HCT116 (cell line): ENCODE results near the gene PRKCH.
"Not testable (repeated sequence)": the region's sequence is repeated elsewhere in the genome, so short reads cannot be mapped to it uniquely, and the experiment has no call there.

Source experiments
- CEBPB ChIP-seq: IDR thresholded peaks from 2 replicates; pipeline ENCODE4 v1.6.1; 2012; ENCODE audit warnings: low read depth
- EZH2 ChIP-seq: fragments of 200-600 bp; sonication (generic); IDR thresholded peaks from 2 replicates; pipeline ENCODE4 v1.6.1; 2017; ENCODE audit warnings: antibody characterized with exemption, mixed run types
- FOSL1 ChIP-seq: IDR thresholded peaks from 2 replicates; pipeline ENCODE4 v1.6.1; 2012; ENCODE audit warnings: low read depth
- JUND ChIP-seq: IDR thresholded peaks from 2 replicates; pipeline ENCODE4 v1.6.1; 2012
- POLR2A ChIP-seq: IDR thresholded peaks from 2 replicates; pipeline ENCODE4 v1.7.0; 2011; ENCODE audit warnings: borderline replicate concordance; ENCODE audit not compliant: insufficient read depth, insufficient read length; ENCODE audit errors: extremely low read depth
- POLR2AphosphoS5 ChIP-seq: IDR thresholded peaks from 2 replicates; pipeline ENCODE4 v1.6.1; 2011; ENCODE audit warnings: mild to moderate bottlenecking, low read depth, low read length, moderate library complexity
- RAD21 ChIP-seq: IDR thresholded peaks from 2 replicates; pipeline ENCODE4 v1.6.1; 2012; ENCODE audit warnings: low read depth, mild to moderate bottlenecking
- SIN3A ChIP-seq: IDR thresholded peaks from 2 replicates; pipeline ENCODE4 v1.6.1; 2012; ENCODE audit warnings: low read depth
- TCF7L2 ChIP-seq: IDR thresholded peaks from 2 replicates; pipeline ENCODE4 v1.7.0; 2011; ENCODE audit warnings: borderline replicate concordance, inconsistent platforms; ENCODE audit not compliant: insufficient read depth, insufficient read length; ENCODE audit errors: extremely low read depth
- YY1 ChIP-seq: IDR thresholded peaks from 2 replicates; pipeline ENCODE4 v1.6.1; 2011; ENCODE audit warnings: low read length, low read depth, moderate library complexity, mild to moderate bottlenecking; ENCODE audit not compliant: insufficient replicate concordance; ENCODE audit errors: extremely low read depth
- TF ChIP-seq, protein P1 (sequence below), 3 experiments: fragments of 200-600 bp in 1 of 3; sonication (generic) in 1 of 3; IDR thresholded peaks in 2 of 3; conservative IDR thresholded peaks in 1 of 3; 2 replicates each; pipeline ENCODE4 v1.5.1; 2012 to 2017; ENCODE audit warnings: low read depth in 2 of 3, low read length in 2 of 3, antibody characterized with exemption in 1 of 3, borderline replicate concordance in 1 of 3, control low read depth in 1 of 3, mild to moderate bottlenecking in 1 of 3, mixed read lengths in 1 of 3, mixed run types in 1 of 3, moderate library complexity in 1 of 3; ENCODE audit not compliant: insufficient read depth in 1 of 3
- TF ChIP-seq, protein P2 (sequence below): IDR thresholded peaks from 2 replicates; pipeline ENCODE4 v1.6.1; 2012
- TF ChIP-seq, protein P3 (sequence below): IDR thresholded peaks from 2 replicates; pipeline ENCODE4 v1.6.1; 2012; ENCODE audit warnings: low read depth

DNA sequence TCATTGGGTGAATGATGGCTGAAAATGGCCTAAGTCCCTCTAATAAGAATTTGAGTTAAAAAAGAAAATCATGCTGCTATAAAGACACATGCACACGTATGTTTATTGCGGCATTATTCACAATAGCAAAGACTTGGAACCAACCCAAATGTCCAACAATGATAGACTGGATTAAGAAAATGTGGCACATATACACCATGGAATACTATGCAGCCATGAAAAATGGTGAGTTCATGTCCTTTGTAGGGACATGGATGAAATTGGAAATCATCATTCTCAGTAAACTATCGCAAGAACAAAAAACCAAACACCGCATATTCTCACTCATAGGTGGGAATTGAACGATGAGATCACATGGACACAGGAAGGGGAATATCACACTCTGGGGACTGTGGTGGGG, 208.0 kb downstream of the PRKCH start:
- TF ChIP-seq YY1, EZH2, TCF7L2, POLR2A, CEBPB, JUND, SIN3A, POLR2AphosphoS5, RAD21, FOSL1: not testable (repeated sequence)
- TF ChIP-seq, protein P1, sequence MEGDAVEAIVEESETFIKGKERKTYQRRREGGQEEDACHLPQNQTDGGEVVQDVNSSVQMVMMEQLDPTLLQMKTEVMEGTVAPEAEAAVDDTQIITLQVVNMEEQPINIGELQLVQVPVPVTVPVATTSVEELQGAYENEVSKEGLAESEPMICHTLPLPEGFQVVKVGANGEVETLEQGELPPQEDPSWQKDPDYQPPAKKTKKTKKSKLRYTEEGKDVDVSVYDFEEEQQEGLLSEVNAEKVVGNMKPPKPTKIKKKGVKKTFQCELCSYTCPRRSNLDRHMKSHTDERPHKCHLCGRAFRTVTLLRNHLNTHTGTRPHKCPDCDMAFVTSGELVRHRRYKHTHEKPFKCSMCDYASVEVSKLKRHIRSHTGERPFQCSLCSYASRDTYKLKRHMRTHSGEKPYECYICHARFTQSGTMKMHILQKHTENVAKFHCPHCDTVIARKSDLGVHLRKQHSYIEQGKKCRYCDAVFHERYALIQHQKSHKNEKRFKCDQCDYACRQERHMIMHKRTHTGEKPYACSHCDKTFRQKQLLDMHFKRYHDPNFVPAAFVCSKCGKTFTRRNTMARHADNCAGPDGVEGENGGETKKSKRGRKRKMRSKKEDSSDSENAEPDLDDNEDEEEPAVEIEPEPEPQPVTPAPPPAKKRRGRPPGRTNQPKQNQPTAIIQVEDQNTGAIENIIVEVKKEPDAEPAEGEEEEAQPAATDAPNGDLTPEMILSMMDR (IDR thresholded peaks at IDR 0.05 in 2 of 3, conservative IDR thresholded peaks at IDR 0.05 in 1 of 3; ENCODE audit: borderline replicate concordance in 1 of 3, insufficient read depth in 1 of 3, low read depth in 2 of 3, low read length in 2 of 3), result not testable (repeated sequence)
- TF ChIP-seq, protein P2, sequence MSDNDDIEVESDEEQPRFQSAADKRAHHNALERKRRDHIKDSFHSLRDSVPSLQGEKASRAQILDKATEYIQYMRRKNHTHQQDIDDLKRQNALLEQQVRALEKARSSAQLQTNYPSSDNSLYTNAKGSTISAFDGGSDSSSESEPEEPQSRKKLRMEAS, result not testable (repeated sequence)
- TF ChIP-seq, protein P3, sequence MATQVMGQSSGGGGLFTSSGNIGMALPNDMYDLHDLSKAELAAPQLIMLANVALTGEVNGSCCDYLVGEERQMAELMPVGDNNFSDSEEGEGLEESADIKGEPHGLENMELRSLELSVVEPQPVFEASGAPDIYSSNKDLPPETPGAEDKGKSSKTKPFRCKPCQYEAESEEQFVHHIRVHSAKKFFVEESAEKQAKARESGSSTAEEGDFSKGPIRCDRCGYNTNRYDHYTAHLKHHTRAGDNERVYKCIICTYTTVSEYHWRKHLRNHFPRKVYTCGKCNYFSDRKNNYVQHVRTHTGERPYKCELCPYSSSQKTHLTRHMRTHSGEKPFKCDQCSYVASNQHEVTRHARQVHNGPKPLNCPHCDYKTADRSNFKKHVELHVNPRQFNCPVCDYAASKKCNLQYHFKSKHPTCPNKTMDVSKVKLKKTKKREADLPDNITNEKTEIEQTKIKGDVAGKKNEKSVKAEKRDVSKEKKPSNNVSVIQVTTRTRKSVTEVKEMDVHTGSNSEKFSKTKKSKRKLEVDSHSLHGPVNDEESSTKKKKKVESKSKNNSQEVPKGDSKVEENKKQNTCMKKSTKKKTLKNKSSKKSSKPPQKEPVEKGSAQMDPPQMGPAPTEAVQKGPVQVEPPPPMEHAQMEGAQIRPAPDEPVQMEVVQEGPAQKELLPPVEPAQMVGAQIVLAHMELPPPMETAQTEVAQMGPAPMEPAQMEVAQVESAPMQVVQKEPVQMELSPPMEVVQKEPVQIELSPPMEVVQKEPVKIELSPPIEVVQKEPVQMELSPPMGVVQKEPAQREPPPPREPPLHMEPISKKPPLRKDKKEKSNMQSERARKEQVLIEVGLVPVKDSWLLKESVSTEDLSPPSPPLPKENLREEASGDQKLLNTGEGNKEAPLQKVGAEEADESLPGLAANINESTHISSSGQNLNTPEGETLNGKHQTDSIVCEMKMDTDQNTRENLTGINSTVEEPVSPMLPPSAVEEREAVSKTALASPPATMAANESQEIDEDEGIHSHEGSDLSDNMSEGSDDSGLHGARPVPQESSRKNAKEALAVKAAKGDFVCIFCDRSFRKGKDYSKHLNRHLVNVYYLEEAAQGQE, result not testable (repeated sequence)
